ENCODE results near the gene RPS6KA2. TPM values are rescaled to one million over a fixed set of nuclear protein-coding genes. Genes with fewer than 3 reads are reported as not detected.

The RPS6KA2 gene
- total RNA-seq, 1 experiment from 2014 or later = 12.3 TPM

- H3K23me2 ChIP-seq (ENCODE audit: insufficient read length, low read depth, low read length, poor library complexity, severe bottlenecking) = peaks cover 20% of the 10 kb centered on the region
- Mint-ChIP-seq H3K27ac (peak overlapping the region; percentile 96 to 98 (median 97); a peak in 6 of 7 replicates), H3K4me1 (peaks cover 36 to 43% of the 10 kb centered on the region in 2 experiments), H3K36me3 (ENCODE audit: insufficient read depth in 1 of 3, low read depth in 3 of 3) (no peaks in the 10 kb centered on the region; a peak in 1 of 7 replicates), H3K9me3 (no peaks in the 10 kb centered on the region), H3K27me3 (ENCODE audit: low read depth) (peaks cover 51% of the 10 kb centered on the region), H3K4me3 (peak overlapping the region; percentile 81)
- H3T11ph ChIP-seq (ENCODE audit: low read length) = no peak overlapping the region
- H3K27ac ChIP-seq (ENCODE audit: insufficient read length, low read depth, low read length) = no peak overlapping the region
- H3K9me3 ChIP-seq (ENCODE audit: control insufficient read depth, low read depth, low read length) = no peaks in the 10 kb centered on the region
- no peak overlapping the region for H2BK20ac ChIP-seq (ENCODE audit: low read depth, low read length, poor library complexity, severe bottlenecking)
- H3K14ac ChIP-seq (ENCODE audit: insufficient read depth, low read length) = no peak overlapping the region
- peak; percentile 68 for DNase-seq
- H3K79me2 ChIP-seq (ENCODE audit: insufficient read depth, low read length) = peaks cover 2% of the 10 kb centered on the region; the same call in 1 of the 2 replicates
- WGBS (ENCODE audit: extremely low coverage, insufficient read length, low lambda C conversion rate) = no CpG with 5 or more reads among the region's 61 CpGs
- no peaks in the 10 kb centered on the region; the same call in 1 of the 2 replicates for H3K4me1 ChIP-seq (ENCODE audit: insufficient read depth, low read length)
- no peak overlapping the region for H3K23ac ChIP-seq (ENCODE audit: insufficient read length, low read depth, low read length)
- H4K20me1 ChIP-seq (ENCODE audit: control insufficient read depth, insufficient read depth, insufficient read length) = no peaks in the 10 kb centered on the region
- TF ChIP-seq CTCF (conservative IDR thresholded peaks at IDR 0.05) = no peak
- no peak overlapping the region for H4K5ac ChIP-seq (ENCODE audit: insufficient read length, low read depth, low read length)
- no peak overlapping the region for H2AFZ ChIP-seq (ENCODE audit: low read length)
- H2BK120ac ChIP-seq (ENCODE audit: low read depth, low read length, poor library complexity, severe bottlenecking) = no peak overlapping the region
- H4K91ac ChIP-seq (ENCODE audit: insufficient read length, low read depth, low read length) = no peak overlapping the region
- H3K27me3 ChIP-seq (ENCODE audit: insufficient read depth, low read length) = peaks cover 9% of the 10 kb centered on the region; the same call in 1 of the 2 replicates
- H3K9ac ChIP-seq (ENCODE audit: extremely low read depth, insufficient read length, low read length) = peak overlapping the region; percentile 14
- no peak overlapping the region for H2BK5ac ChIP-seq (ENCODE audit: insufficient read length, low read length)
- H3K4ac ChIP-seq (ENCODE audit: low read depth, low read length) = no peak overlapping the region
- H4K8ac ChIP-seq (replicated peaks; ENCODE audit: insufficient read length, low read depth, low read length) = no peak overlapping the region
- H3K79me1 ChIP-seq (ENCODE audit: insufficient read depth, low read depth, low read length, poor library complexity, severe bottlenecking) = no peaks in the 10 kb centered on the region
- no peak overlapping the region for H2BK15ac ChIP-seq (ENCODE audit: low read depth, low read length)
- no peak overlapping the region for H3K18ac ChIP-seq (ENCODE audit: insufficient read length, low read depth, low read length)
- no peak overlapping the region for H2AK5ac ChIP-seq (ENCODE audit: insufficient read length, low read length)
- no peak overlapping the region for H2BK12ac ChIP-seq (ENCODE audit: insufficient read length, low read depth, low read length)
- peak overlapping the region; percentile 85 for H3K4me2 ChIP-seq (ENCODE audit: insufficient read depth, insufficient read length, low read length)
- no peak overlapping the region for H3K56ac ChIP-seq (ENCODE audit: insufficient read length, low read depth, low read length)
These were observed 1.1 kb upstream of the RPS6KA2 start for GRCh38 chr6:166627875-166628801.
